Medulla oblongata (tissue), 1 donor: ENCODE data around the gene GYG1.
A peak's percentile ranks its signal among the peaks of the same experiment; 100 is the strongest.

ENCODE experiments used
- DNase-seq: peaks from one replicate; pipeline ENCODE4 v3.0.0-alpha.2; 2015; ENCODE audit errors: extremely low spot score

Gene GYG1

DNA sequence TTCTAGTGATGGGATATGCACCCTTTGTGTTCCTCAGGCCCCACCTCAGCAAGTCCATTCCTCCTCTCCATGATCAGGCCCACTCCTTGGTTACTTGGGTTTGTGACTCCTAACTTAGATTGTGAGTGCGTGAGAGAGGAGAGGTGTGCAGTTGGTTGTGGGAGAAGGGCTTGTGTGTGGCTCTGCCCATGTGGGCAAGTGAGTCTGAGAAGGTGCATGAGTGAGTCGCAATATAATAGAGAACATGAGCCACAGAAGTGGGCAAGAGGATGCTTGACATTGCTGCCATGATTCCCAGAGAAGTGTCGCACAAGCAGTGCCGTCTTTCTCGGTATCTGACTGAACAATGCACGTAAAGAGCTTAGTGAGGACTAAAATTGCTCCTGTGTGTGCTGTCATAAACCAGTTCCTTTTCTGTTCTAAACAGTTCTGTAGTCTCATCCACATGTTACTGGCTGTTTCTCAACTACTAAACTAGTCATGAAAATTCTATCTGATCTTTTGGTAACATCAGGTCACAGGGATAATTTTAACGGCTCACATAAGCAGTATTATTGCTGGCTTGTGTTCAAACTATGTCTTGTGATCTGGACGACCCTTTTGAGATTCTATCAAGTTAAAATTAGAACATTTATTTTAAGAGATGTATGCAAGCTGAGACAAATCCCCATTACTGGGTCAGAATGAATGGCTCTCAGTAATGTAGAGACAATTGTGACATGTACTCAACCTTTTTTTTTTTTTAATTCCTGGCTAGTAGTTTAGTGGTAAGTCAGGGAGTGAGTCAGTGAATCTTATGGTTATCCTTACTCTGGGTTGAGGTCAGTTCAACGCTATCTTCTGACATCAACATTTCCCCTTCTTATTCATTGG, 25.6 kb downstream of the GYG1 start:
- no peak for DNase-seq

DNA sequence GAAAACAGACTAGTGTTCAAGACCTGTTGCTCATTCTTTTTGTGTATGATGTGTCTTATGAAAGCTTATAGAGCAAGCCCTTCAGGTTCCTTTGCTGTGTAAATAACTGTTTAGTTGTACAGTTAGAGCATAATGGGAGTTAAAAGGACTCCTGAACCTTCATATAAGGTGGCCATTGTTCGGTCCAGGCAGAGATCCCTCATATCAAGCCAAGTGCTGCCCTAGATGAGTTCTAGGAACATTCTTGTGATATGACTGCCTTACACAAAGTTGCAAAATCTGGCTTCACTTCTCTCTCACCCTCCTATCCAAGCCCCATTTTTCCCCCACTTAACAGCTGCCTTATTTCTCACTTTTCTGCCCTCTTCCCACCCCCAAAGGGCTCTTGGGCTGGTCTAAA, 26.9 kb downstream of the GYG1 start:
- DNase-seq: no peak

DNA sequence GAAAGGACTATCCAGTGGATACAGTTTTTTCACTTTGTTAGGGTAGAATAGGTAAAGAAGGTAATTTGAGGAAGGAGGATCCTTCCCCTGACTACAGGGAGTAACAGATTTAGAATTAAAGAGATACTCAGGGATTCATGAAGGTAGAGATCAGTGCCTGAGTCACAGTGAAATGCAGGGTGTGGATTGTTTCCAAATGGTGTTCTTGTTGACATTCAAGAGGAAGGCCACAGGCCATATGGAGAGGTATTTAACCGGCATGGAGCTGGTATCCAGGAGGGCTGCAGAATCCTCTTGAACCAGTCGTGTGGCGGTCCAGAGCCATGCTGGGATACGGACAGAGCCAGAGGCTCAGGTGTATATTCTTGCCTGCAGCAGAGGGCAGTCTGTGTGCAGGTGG, 28.2 kb downstream of the GYG1 start:
- DNase-seq: no peak

DNA sequence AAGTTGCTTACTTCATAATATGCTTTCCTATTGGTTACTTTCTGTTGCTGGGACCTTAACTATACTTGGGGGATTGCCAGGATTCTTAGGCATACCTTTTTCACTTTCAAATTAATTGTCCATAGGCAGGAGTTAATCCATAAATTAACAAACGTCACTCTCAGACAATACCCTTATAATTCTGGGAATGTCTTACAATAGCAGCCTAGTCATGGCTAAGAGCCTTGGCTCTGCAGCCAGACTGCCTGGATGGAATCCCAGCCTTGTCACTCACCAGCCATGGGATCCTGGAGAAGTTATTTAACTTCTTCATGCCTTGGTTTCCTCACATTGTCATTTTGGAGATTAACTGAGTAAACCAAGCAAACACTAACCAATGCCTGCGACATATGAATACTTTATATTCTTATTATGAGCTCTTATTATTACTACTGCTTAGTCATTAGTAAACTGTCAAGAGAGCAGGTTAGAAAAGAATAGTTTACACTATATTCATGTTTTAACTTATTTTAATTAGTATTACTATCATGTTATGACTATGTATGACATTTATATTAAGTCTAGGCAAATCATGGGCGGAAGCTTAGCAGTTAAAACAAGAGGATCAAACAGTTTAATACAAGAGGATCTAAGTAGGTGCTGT, 29.0 kb downstream of the GYG1 start:
- peak; percentile 63 for DNase-seq

DNA sequence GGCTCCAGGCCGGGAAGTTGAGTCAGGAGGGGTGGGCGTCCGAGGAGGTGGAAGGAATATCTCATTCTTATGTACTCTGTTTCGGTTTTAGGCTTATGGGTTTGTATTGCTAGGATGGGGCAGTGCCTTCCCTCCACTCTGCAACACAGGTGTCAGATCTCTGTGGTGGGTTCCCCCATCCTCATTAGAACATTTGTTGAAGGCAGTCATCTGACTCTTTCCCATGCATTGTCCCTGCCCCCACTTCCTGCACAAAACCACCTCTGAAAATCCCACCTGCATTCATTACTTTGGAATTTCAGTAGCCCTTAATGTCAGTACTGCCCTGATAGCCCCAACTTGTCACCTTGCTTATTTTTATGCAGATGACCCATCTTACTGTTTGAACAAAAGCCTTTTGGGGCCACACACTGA, 29.5 kb downstream of the GYG1 start:
- DNase-seq: no peak

DNA sequence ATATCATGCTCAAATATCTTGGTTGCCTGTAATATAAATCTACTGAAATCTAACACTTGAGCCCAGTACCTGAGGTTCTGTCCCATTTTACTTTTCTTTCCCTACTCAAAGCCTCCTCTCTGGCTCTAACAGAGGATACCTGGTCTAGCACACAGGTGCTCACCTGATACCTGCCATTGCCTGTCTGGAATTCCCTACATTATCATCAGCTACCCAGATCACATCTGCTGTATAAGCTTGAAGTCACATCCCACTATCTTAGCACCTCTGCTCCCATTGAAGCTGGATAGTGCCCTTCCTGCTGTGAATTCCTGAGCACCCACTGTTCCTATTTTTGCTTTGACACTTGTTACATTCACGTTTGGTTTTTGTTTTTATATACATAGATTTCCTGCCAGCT, 30.5 kb downstream of the GYG1 start:
- no peak for DNase-seq

DNA sequence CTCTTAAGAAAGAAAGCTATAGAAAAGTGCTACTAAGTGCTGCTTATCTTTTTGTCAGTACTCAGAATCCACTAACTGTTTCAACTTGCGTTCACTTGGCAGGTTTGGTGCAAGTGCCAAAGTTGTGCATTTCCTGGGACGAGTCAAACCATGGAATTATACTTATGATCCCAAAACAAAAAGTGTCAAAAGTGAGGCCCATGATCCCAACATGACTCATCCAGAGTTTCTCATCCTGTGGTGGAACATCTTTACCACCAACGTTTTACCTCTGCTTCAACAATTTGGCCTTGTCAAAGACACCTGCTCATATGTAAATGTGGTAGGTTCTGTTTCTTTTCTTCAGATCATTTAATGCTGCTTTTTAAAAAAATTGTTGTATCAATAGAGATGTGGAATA, 32.6 kb downstream of the GYG1 start:
- DNase-seq: no peak

DNA sequence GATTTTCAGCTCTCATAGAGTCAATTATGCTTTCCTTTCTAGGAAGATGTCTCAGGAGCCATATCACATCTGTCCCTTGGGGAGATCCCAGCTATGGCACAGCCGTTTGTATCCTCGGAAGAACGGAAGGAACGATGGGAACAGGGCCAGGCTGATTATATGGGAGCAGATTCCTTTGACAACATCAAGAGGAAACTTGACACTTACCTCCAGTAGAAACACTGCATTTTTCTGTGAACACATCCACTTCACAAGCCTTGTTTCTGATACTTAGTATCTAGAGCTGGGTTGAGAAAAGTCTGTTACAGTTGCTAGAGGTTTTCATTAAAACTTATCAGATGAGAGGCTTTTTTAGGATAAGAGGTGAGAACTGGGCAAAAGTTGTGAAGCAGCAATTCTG, 35.4 kb downstream of the GYG1 start:
- no peak for DNase-seq

DNA sequence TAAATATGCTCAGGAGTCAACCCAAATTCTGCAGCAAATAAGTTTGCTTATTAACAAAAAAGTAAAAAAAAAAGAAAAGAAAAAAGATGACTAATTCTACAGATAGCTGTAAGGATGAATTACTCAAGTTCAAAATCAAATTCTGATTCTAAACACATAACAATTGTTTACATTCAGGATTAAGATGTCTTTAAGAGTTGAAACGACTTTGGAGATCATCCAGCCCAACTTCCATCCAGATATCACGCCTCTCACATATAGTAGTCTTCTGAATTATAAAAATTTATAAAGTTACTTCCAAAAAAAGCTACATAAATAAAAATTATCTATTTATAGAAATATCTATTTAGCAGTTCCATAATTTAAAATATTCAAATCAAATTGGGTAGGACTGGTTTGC, 39.8 kb downstream of the GYG1 start:
- no peak for DNase-seq

DNA sequence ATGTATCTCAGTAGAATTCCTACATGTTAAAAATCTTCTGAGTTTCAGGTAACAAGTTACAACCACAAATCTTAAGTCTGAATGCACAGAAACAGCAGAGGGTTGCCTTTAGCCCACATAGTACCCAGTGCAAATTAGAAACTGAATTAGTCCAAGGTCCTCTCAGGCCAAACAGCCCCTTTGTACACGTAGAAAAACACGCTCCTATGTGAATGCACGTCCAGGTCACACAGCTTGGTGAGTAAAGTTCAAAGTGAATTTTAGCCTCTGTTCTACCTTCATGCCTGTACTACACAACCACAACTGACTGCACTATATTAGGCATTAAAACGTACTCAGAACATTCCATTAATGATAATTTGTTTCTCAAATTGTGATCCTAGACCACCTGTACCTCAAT, 46.3 kb downstream of the GYG1 start:
- DNase-seq: no peak

DNA sequence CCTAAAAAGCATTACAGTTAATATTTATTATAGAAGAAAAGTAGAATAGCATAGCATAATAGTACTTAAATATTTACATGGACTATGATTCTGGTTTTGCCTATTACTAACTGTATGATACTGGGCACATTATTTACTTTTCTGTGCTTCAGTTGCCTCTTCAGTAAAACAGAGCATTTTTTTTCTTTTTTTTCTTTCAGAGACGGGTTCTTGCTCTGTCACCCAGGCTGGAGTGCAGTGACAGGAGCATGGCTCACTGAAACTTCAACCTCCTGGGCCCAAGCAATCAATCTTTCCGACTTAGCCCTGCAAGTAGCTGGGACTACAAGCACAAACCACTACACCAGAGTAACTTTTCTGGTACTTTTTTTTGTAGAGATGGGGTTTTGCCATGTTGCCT, 47.0 kb downstream of the GYG1 start:
- DNase-seq: no peak

DNA sequence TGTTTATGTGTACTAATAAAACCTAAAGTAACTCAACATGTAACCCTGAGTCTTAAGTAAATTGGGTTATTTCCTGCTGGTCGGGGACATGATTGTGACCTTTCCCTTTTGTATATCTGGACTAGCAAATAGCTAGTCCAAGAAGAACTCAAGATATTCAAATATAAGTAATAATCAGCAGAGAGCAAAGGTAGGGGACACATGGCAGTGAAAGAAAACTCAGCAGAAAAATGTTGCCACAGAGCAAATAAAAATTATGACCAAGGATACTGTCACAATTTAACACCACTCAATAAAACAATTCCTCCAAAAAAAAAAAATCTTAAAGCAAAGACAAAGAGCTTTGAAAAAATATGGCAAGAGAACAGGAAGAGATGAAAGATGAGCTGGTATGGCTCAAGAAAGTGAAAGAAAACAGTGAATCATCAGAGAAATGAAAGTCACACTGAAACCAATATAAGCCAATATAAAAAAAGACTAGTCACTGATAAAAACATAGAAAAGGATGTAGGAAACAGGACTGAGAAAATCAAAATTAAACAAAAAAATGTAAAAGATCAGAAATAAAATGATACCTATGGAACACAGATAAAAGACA, 51.5 kb downstream of the GYG1 start:
- no peak for DNase-seq

DNA sequence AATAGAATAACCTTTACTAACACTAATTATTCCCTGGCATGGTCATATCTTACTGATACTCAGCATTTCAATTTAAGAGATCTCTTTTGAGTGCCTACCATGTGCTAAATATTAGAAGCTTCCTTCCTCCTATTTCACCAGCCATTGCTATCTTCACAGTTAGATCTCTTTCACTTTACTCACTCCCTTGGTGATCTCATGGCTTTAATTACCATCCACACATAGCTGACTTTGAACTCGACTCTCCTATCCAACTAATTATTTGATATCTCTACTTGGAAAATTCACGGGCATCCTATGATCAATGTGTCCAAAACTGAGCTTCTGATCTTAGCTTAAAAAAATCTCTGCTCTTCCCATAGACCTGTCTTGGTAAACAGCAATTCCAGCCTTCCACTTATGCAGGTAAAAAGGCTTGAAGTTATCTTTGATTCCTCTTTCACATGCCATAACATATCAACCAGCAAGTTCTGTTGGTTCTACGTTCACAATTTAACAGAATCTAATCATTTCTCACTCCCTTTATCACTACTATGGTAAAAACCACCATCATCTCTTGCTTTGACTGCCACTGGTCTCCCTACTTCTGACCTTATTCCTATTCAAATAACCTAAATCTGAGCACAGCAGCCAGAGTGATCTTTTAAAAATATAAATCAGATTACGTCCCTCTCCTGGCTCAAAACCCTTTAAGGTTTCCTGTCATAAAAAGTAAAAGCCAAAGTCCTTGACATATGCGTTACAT, 53.2 kb downstream of the GYG1 start:
- no peak for DNase-seq

DNA sequence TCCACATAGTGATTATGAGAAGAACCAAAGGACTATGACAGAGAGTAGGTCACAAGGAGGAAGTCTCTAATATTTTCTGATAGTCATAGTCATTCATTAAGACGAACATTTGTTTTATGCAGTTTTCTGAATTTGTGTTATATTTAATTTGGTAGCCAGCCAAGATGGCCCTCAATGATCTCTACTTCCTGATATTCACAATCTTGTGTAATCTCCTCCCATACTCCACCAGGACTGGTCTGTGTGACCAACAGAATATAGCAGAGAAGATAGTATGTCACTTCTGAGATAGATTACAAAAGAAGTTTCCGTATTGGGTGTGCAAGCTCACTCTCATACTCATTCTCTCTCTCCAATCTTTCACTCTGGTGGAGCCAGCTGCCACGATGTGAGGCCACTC, 64.2 kb downstream of the GYG1 start:
- DNase-seq: no peak

DNA sequence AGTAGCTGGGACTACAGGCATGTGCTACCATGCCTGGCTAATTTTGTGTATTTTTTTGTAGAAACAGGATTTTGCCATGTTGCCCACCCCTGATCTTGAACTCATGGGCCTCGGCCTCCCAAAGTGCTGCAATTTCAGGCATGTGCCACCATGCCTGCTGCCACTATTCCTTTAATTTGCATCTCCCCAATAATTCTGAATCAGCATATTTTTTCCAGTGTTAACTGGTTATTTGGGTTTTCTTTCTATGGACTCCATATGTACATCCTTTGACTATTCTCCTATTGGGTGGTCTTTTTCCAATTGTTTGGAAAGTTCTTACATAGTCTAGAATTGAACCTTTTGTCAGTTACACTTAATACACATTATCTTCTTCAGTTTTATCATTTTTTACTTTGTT, 66.9 kb downstream of the GYG1 start:
- no peak for DNase-seq

DNA sequence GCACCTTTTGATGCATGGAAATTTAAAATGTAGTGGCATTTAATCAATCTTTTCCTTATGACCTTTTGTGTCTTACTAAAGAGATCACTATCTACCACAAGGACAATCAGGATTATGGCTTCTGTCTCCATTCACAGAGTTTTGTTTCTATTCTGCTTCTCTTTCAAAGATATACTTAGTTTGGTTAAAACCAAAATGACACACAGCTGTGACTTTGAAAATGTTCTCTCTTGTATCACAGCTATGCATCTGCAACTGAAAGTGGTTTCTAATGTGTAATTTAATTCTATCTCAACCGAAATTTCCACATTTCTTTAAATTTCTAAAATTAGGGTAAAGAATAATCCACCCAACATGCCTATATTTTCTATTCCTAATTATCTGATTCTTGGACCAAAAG, 67.3 kb downstream of the GYG1 start:
- DNase-seq: no peak

DNA sequence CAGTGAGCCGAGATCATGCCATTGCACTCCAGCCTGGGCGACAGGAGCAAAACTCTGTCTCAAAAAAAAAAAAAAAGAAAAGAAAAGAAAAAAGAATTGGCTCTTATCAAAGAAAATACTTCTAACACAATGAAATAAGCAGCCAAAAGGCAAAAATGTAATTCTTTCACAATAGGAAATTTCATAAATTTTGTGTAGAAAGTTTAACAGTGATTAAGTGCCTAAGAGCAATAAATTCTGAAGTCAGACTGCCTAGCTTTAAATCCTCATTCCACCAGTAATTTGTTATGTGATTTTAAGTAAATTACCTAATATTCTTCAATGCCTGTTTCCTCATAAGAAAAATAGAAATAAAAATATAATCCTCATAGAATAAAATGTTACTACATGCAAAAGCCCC, 70.4 kb downstream of the GYG1 start:
- no peak for DNase-seq

DNA sequence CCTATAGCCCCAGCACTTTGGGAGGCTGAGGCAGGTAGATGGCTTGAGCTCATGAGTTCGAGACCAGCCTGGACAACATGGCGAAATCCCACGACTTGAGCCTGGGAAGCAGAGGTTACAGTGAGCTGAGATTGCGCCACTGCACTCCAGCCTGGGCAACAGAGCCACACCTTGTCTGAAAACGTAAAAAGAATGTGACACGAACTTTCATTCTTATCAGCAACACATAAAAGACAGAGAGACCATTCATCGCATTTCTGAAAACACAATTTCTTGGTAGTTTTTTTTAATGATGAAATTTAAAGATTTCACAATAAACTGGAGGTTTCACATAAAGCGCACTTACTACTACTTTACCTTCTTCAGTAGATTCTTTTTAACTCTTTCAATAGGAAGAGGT, 76.5 kb downstream of the GYG1 start:
- DNase-seq: no peak
